Lower leg skin (tissue), 3 donors: ENCODE results near the gene CCNI.

Source experiments
- CTCF ChIP-seq, 3 donors: fragments of 450-650 bp; IDR thresholded peaks; one replicate each; pipeline ENCODE4 v1.5.1; 2016; ENCODE audit warnings: antibody characterized with exemption in 3 of 3, mild to moderate bottlenecking in 3 of 3, moderate library complexity in 2 of 3
- POLR2A ChIP-seq, 2 donors: fragments of 450-650 bp; IDR thresholded peaks; one replicate each; pipeline ENCODE4 v1.6.1; 2016 to 2017; ENCODE audit warnings: antibody characterized with exemption in 2 of 2, mild to moderate bottlenecking in 1 of 2, moderate library complexity in 1 of 2

DNA sequence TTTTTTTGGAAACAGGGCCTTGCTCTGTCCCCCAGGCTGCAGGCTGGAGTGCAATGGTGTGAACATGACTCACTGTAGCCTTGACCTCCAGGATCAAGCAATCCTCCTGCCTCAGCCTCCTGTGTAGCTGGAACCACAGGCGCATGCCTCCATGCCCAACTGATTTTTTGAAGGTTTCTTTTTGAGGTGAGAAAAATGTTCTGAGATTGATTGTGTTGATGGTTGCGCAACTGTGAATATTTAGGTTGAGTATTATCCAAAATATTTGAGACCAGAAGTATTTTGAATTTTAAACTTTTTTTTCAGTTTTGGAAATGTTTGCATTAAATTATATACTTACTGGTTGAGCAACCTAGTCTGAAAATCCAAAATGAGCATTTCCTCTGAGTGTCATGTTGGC lies 2.6 kb upstream of the CCNI start:
- no peak for TF ChIP-seq CTCF (IDR thresholded peaks at IDR 0.05)
- TF ChIP-seq POLR2A (IDR thresholded peaks at IDR 0.05), result no peak
